ENCODE data around the gene ZBTB34. TPM values are rescaled to one million over a fixed set of nuclear protein-coding genes. Genes with fewer than 3 reads are reported as not detected.

Gene ZBTB34
- total RNA-seq, 1 experiment from 2014 or later, result 15.8 TPM

DNA sequence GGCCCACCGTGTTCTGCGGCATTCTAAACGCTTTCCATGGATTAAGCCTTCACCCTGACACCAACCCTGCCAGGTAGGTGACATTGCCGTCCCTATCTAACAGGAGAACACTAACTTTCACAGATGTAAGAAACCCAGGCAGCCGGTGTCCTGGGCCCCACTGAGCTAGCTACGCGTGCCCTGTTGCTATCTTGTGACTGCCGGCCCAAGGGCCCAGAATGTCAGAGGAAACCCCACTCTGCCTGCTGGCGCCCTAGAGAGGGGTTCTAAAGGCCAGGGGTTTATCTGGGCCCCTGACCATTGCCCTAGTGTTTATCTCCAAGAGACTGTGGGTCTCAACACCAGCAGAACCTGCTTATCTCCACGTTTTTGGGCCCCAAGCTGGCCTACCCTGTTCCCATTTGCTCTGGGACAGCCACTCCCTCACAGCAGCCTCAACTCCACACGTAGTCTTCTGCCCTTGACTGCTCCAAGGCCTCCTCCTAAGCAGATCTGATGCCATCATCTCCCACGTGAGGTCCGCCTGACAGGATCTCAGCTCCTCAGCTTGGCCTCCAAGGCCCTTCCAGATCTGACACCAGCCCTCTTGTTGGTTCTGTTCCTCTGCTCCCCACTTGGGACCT is 18.1 kb upstream of the ZBTB34 start:
- H2BK15ac ChIP-seq (ENCODE audit: low read depth, low read length), result no peak overlapping the region
- Mint-ChIP-seq H3K27ac (peak overlapping the region; percentile 17 to 53 (median 35); a peak in 4 of 7 replicates), H3K9me3 (no peaks in the 10 kb centered on the region), H3K27me3 (ENCODE audit: low read depth) (peaks cover 3% of the 10 kb centered on the region; the same call in 1 of the 2 replicates), H3K4me3 (no peak overlapping the region), H3K36me3 (ENCODE audit: insufficient read depth in 1 of 3, low read depth in 3 of 3) (peaks cover 0 to 2% (median 0%) of the 10 kb centered on the region in 3 experiments; a peak in 2 of 7 replicates), H3K4me1 (no peaks in the 10 kb centered on the region; a peak in 1 of 4 replicates)
- H3K27ac ChIP-seq (ENCODE audit: insufficient read length, low read depth, low read length), result no peak overlapping the region
- no peaks in the 10 kb centered on the region for H3K79me2 ChIP-seq (ENCODE audit: insufficient read depth, low read length)
- H3K4me1 ChIP-seq (ENCODE audit: insufficient read depth, low read length), result no peaks in the 10 kb centered on the region
- no peak overlapping the region for H2BK20ac ChIP-seq (ENCODE audit: low read depth, low read length, poor library complexity, severe bottlenecking)
- no peak overlapping the region for H4K91ac ChIP-seq (ENCODE audit: insufficient read length, low read depth, low read length)
- WGBS (ENCODE audit: extremely low coverage, insufficient read length, low lambda C conversion rate), result no CpG with 5 or more reads among the region's 13 CpGs
- H3K18ac ChIP-seq (ENCODE audit: insufficient read length, low read depth, low read length), result no peak overlapping the region
- H2BK120ac ChIP-seq (ENCODE audit: low read depth, low read length, poor library complexity, severe bottlenecking), result no peak overlapping the region
- H2BK12ac ChIP-seq (ENCODE audit: insufficient read length, low read depth, low read length), result no peak overlapping the region
- H3K23me2 ChIP-seq (ENCODE audit: insufficient read length, low read depth, low read length, poor library complexity, severe bottlenecking), result no peaks in the 10 kb centered on the region
- H4K8ac ChIP-seq (replicated peaks; ENCODE audit: insufficient read length, low read depth, low read length), result no peak overlapping the region
- no peak overlapping the region for H4K5ac ChIP-seq (ENCODE audit: insufficient read length, low read depth, low read length)
- no peak for TF ChIP-seq CTCF (conservative IDR thresholded peaks at IDR 0.05)
- H3K14ac ChIP-seq (ENCODE audit: insufficient read depth, low read length), result no peak overlapping the region; the same call in 1 of the 2 replicates
- H3K9ac ChIP-seq (ENCODE audit: extremely low read depth, insufficient read length, low read length), result no peak overlapping the region
- H3K4ac ChIP-seq (ENCODE audit: low read depth, low read length), result no peak overlapping the region
- H3K27me3 ChIP-seq (ENCODE audit: insufficient read depth, low read length), result no peaks in the 10 kb centered on the region
- H3T11ph ChIP-seq (ENCODE audit: low read length), result no peak overlapping the region
- H4K20me1 ChIP-seq (ENCODE audit: control insufficient read depth, insufficient read depth, insufficient read length), result no peaks in the 10 kb centered on the region
- no peak overlapping the region for H3K23ac ChIP-seq (ENCODE audit: insufficient read length, low read depth, low read length)
- no peak overlapping the region for H3K4me2 ChIP-seq (ENCODE audit: insufficient read depth, insufficient read length, low read length)
- no peak overlapping the region for H2AFZ ChIP-seq (ENCODE audit: low read length)
- H3K9me3 ChIP-seq (ENCODE audit: control insufficient read depth, low read depth, low read length), result no peaks in the 10 kb centered on the region
- DNase-seq, result no peak
- H3K79me1 ChIP-seq (ENCODE audit: insufficient read depth, low read depth, low read length, poor library complexity, severe bottlenecking), result no peaks in the 10 kb centered on the region
- H2AK5ac ChIP-seq (ENCODE audit: insufficient read length, low read length), result no peak overlapping the region
- H3K56ac ChIP-seq (ENCODE audit: insufficient read length, low read depth, low read length), result no peak overlapping the region
- no peak overlapping the region for H2BK5ac ChIP-seq (ENCODE audit: insufficient read length, low read length)
